NCI-H2196 (cell line): ENCODE data around the gene SMIM3.
A peak's percentile ranks its signal among the peaks of the same experiment; 100 is the strongest.
"Not testable (repeated sequence)": the region's sequence is repeated elsewhere in the genome, so short reads cannot be mapped to it uniquely, and the experiment has no call there.

Source experiments
- DNase-seq: peaks from one replicate; lab custom pipeline; 2025; ENCODE audit not compliant: unreplicated experiment; lab: John Stamatoyannopoulos, UW

The SMIM3 gene, protein sequence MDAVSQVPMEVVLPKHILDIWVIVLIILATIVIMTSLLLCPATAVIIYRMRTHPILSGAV

DNA sequence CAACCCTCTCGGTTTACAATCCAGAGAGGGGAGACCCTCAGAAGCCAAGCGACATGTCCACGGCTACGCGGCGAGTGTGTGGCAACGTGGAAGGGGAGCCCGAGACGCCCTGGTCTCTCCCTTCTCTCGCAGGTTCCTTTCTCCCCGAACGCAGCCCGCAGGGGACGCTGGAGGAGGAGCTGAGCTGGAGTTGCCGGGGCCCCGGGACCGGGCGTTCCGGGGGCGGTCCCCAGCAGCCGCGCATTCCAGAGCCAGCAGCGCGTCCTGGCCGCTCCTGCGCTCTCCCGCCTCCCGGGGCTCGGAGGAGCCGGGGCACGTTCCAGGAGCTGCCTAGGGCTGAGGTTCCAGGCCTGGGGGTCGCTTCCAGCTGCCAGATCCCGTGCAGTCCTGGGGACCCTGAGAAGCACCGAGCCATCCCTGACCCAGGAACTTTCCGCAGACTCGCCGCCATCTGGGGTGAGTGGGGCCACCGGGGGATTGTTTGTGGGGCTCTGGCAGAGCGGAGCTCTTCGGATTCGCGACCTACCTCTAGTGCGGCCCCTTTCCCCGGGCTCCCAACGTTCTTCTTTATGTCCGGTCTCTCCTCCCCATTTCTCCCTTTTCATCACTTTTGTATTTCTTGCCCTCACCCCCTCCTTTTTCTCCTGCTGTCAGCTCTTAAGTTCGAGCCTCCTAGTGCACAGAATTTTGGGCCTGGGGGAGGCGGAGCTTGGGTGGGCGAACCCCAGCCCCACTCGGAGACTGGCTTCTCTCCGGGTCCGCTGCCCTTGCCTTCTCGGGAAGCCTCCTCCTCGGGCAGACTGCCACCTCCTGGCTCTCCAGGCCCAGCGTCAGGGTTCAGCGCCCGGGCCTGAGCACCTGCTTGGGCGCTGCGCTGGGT lies at the start of gene SMIM3:
TSS of gene SMIM3 (plus strand) at position 241 of the 880 bp plus-strand sequence. CDS start 16,684 bp downstream, outside the sequence.
- DNase-seq: peak; percentile 59

DNA sequence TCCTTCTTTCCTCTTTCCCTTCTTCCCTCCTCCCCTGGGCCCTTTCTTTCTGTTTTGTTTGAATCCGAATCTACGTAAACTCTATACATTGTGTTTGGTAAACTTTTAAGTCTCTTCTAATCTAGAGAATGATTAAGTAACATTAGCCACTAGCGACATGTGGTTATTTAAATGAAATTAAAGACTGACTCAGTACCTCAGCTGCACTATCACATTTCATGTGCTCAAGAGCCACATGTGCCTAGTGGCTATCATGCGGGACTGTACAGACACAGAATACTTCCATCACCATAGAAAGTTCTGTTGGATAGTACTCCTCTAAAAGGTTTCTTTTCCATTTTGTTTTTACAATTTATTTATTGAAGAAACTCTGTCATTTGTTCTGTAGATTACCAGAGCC lies 48.7 kb upstream of the SMIM3 start:
- no peak for DNase-seq

DNA sequence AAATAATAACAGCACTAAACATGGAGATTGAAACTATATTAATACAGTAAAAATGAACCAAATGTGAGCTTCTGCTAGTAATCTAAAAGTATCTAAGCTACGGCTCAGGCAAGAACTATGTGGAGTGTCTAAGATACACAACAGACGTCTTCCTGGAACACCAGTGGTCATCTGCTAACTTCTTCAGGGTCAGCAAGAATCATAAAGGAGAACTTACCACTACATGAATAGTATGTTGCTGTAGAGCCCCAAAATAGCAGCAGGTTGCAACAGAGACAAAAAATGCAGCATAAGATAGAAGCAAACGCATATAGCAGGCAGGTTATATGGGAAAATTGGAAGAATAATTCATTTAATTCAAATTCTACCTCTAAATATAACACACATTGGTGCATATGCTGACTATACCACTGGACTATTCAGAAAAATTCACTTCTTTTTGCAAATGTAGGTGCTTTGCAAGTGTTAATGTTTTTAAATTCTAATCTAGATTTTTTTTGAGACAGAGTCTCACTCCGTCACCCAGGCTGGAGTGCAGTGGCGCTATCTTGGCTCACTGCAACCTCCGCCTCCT lies 46.8 kb upstream of the SMIM3 start:
- DNase-seq: no peak

DNA sequence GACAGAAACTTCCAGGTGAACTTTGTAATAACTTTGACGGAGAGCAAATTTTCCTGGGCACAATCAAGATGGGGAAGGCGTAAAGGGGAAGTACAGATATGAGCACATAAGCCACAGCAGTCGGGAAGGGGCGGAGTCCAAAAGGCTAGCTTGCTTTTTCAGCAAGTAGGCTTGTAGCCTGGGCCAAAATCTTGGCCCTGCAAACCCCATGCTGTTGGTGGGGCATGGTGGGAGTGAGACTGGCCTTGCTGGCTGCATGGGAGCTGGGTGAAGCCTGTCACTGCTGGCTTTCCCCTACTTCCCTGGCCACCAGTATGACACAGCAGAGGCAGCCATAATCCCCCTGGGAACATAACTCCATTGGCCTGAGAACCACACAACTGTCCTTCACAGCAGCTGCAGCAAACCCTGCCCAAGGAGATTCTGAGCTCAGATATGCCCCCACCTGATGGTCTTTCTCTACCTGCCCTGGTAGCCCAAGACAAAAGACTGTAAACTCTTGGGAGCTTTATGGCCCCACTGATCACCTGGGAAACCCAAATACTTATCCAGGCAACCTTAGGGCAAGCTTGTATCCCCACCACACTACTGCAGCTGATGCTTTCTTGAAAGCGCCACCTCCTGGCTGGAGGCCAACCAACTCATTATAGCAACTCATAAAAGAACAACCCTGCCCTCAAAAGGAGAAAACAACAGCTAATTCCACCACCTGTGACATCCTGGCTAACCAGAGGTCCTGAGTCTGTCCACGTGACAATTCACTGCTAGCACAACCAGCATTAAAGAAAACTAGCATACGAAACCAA lies 43.8 kb upstream of the SMIM3 start:
- DNase-seq: no peak

DNA sequence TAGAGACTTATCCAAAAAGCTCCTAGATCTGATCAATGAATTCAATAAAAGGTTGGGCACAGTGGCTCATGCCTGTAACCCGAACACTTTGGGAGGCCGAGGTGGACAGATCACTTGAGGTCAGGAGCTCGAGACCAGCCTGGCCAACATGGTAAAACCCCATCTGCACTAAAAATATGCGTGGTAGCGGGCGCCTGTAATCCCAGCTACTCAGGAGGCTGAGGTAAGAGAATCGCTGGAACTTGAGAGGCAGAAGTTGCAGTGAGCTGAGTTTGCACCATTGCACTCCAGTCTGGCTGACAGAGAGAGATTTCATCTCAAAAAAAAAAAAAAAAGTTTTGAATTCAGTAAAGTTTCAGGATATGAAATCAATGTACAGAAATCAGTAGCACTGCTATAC lies 39.7 kb upstream of the SMIM3 start:
- DNase-seq: no peak

DNA sequence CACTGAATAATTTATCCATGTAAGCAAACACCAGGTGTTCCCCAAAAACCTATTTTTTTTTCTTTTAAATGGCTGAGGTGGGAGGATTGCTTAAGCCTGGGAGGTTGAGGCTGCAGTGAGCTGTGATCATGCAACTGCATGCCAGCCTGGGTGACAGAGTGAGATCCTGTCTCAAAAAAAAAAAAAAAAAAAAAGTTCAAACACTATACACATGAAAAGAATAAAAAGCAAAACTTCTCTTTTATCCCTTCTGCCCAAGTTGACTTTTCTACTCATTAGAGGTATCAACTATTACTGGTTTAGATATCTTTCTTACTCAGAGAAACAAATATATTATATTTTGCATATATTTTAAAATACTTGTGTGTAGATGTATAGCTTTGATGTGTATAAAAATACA lies 37.6 kb upstream of the SMIM3 start:
- DNase-seq: no peak

DNA sequence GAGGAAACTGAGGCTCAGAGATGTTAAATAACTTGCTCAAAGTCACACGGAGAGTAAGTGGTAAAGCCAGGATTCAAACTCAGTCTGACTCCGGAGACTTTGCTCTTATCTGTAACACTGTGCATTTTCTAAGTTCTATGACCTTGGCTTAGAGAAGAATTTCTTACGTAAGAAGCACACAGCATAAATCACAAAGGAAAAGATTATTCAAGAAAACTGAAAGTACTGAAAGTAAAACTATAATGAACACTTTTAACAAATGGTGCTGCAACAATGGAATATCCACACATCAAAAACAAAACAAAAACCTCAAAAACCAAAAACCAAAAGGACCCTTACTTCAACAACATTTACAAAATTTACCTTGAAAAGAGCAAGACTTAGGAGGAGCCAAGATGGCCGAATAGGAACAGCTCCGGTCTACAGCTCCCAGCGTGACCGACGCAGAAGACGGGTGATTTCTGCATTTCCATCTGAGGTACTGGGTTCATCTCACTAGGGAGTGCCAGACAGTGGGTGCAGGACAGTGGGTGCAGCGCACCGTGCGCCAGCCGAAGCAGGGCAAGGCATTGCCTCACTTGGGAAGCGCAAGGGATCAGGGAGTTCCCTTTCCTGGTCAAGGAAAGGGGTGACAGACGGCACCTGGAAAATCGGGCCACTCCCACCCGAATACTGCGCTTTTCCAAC lies 36.0 kb upstream of the SMIM3 start:
- not testable (repeated sequence) for DNase-seq

DNA sequence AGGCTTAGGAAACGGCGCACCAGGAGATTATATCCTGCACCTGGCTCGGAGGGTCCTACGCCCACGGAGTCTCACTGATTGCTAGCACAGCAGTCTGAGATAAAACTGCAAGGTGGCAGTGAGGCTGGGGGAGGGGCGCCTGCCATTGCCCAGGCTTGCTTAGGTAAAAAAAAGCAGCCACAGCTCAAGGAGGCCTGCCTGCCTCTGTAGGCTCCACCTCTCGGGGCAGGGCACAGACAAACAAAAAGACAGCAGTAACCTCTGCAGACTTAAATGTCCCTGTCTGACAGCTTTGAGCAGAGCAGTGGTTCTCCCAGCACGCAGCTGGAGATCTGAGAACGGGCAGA lies 35.4 kb upstream of the SMIM3 start:
- DNase-seq: not testable (repeated sequence)

DNA sequence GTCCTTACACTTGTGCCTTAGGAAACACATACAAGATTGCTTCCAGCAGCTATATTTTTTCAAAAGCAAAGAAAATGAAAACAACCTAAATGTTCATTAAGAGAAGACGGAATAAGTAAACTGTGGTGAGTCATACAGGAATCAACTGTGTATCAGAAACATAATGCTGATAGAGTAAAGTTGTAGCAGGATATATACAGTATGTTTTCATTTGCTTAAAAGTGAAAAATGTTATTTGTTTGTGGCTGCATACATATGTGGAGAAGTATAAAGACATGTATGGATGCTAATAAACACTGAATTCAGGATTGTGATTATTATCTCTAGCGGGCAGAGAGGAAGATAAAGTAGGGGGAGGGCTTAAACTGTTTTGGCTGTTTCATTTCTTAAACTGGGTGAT lies 28.1 kb upstream of the SMIM3 start:
- DNase-seq: no peak

DNA sequence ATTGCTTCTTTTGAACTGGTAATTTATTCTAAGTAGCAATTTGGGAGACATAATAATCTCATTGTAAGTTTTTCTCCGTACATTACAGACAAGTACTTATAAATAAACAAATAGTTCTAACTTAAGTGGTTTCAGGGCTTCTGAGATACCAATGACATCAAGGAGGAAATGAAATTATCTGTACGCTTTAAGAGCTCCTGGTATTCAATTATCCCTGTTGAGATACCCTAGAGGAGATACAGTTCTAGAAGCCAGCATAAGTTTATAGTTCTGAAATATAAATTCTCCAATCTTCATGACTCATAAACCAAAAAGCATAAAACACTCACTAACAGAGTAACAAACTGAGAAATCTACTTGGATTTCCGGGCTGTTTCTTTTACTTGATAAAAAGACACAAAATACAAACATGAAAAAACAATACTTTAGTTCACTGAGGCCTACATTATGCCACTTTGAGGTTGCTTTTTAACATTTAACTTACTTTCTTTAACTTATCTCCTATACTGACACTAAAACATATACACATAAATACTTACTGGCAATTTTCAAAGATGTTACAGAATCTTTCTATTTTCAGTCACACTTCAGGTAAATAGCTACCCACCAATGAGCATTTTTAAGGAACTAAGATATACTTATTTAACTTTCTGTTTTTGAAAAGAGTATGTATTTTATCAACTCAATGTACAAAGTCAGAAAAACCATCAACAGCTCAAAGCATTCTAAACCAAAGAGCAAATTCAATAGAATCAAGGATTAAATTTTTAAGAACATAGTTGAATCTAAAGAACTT lies 27.3 kb upstream of the SMIM3 start:
- no peak for DNase-seq

DNA sequence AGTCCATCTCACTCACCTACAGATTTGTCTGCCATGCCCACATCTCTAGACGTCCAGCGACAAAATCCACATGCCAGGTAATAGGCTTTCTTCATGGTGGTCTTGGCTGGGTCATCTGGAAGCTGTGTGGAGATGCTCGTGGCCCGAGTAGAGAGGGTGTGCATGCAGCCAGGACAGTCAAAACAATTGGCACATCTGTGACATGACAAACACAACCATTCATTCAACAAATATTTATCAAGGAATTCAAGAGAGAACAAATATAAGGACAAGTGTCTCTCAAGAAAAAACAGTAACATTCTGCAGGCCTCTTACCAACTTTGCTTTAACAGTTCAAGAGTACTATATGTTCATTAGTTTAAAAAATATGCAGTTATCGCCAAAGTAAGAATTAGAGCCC lies 25.1 kb upstream of the SMIM3 start:
- no peak for DNase-seq

DNA sequence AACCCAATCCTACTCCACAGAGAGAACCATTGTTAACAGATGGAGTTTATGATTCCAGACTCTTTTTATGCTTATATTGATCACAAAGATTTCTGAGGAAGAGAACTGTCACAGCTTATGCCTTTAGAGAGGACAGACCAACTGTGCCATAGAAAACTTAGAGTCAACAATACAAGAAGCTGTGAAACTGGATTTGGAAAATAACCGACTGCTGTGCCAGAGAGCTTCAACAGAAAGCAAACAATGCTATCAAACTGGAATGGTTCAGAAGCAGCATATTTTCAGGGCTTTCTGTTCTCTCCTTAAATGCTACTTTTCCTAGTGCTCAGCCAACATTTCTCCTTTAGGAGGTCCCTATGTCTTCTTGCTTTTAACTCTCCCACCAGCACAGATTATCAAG lies 24.7 kb upstream of the SMIM3 start:
- no peak for DNase-seq

DNA sequence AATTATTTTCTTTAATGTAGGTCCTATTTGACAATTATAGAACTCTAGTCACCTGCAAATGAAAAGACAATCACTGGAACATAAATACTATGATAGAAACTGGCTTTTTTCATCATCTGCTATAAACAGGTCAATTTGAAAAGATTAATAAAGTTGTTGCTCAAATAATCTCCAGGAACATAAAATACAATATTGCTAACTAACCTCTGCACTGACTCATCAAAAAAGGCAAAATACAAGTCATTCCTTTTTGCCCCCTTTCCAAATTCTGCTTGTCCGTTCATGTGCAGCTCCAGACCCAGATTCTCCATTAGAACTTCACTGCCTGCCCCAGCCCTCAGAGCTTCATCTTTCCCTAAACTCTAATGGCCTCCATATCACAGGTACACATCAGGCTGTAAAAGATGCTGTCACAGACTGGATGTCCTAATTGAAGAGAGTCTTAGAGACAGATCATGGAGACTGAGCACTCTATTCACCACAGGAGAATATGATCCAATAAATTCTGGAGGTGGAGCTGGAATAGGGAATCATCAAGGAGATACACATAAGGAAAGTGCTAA lies 21.4 kb upstream of the SMIM3 start:
- DNase-seq: no peak

DNA sequence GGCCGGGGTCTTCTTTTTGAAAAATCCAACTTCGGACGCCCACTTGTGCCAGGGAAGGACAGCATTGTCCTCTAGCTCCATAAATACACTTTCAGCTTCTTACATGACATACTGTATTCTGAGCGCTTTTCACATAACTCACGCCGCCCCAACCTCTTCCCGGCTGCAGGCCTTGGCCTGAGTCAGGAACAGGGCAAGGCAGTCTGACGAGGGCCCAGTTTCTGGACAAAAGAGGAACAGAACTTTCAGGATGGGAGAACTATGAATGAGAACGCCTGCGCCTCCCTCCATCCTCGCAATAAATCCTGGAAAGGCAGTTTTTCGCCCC lies 20.4 kb upstream of the SMIM3 start:
- no peak for DNase-seq

DNA sequence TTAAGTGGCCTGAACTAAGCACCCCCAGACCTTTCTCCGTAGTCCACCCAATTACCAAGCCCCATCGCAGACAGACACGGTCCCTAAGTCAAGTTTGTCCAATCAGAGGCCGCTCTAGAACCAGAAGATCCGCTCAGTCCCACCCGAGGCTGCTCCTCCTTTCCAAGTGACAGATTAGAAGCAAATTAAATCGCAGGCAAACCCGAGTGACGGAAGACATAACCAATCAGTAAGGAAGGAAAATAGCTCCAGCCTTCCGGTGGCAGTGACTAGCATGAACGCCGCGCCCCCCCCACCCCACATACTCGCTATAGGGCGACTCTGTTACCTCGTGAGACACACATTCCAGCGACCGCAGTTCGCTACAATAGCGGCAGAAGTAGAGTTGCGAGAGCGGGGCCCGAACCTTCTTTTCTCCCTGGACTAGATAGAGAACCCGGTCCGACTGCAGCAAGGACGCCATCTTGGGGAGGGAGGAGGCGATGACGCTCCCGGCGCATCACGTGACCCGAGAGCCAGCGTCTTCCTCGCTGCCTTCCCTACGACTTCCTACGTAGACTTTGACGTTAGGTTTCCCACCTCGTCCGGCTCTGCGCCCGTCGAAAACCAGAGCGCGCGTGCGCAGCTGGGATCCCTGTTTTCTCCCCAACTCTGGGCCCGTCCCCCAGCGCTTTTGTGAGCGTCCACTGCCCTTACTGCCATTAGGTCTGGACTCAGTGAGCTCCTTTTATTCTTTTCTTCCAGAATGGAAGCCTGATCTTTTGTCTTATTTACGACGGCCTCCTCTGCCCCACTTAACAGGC lies 19.8 kb upstream of the SMIM3 start, which contains the start of gene DCTN4:
TSS of gene DCTN4 (minus strand) at position 487 of the 803 bp plus-strand sequence. CDS start at position 463, 24 bp downstream.
- peak; percentile 95 for DNase-seq

DNA sequence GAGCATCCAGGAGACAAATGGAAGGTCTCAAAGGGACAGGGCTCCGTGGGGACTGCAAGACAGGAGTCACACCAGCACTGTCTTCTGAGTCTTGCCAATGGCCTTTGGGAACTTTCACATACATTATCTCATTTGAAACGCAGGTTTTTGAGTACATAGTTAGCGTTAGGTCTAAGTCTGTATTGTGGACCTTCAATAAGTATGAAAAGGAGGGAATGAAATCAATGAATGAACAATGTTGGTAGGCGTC lies 19.3 kb upstream of the SMIM3 start:
- no peak for DNase-seq

DNA sequence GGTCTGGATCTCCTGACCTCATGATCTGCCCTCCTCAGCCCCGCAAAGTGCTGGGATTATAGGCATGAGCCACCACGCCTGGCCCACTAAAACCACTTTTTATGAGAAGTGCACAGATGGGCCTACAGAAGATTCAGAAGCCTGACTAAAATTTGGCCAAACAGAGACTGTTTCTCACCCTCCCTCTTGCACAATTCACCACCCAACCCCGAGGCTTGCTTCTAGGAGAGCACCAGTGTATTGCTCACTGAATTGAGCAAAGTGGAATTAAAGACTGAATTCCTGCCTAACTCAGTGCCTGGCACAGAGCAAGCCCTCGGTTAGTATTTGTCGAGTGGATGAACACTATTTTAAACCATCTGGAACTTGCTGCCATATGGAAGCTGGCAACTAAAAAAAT lies 16.3 kb upstream of the SMIM3 start:
- DNase-seq: no peak

DNA sequence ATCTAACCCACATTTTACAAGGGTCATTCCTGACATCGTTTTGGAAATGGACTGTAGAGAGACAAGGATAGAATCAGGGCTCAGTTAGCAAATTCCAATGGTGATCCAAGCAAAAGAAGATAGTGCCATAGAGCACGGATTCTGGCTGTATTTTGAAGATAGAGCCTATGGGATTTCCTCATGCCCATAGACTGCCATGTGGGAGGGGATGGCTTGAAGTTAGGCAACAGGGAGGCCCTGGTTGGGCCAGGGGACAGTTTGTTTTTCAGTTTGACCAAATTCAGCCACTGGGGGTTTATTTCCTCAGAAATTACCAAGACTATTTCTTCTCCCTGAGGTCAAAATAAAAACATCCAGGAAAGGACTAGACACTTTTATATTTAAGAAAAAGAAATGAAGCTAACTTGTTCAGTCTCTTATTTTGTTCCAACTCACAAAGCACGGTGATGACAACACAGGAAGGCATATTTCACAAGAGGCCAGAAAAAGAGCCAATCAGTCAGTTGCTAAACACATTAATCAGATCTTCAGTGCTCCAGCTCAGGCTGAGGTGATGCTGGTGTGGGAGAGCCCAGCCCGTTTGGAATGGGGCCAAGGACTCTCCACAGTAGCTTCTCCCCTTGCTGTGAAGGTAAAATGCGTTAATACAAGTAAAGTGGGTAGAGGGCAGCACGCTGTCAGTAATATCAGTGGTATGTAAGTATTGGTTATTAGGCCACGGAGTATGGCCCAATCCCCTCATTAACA lies 15.4 kb upstream of the SMIM3 start:
- peak; percentile 63 for DNase-seq

DNA sequence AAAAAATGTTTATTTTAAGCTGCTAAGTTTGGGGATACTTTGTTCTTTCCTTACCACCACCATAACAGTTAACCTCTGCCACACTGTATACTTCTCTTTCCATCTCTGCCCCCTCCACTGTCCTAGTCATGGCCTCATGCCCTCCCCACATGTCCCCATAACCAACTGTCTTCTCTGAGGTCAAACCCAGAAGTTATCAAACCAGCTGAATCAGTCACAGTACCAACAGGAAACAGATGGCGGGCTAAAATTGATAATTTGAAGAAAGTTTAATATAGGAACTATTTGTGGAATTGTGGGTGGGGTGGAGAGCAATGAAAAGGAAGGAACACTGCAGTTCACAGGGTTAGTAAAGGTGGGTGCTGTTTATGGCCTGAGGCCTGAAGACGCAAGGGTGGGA lies 14.0 kb upstream of the SMIM3 start:
- DNase-seq: no peak
